Muscle layer of colon (tissue), 2 donors: ENCODE measurements around the gene HCAR3.
"Not testable (repeated sequence)": the region's sequence is repeated elsewhere in the genome, so short reads cannot be mapped to it uniquely, and the experiment has no call there.

Experiments used
- H3K27ac ChIP-seq: one replicate; pipeline ENCODE4 v1.7.0; 2013; ENCODE audit warnings: low read depth, mild to moderate bottlenecking, low read length, moderate library complexity
- H3K27me3 ChIP-seq, 2 donors: one replicate each; pipeline ENCODE4 v1.7.0; 2013; ENCODE audit warnings: low read length in 2 of 2, mild to moderate bottlenecking in 2 of 2; ENCODE audit not compliant: insufficient read depth in 2 of 2, control insufficient read depth in 1 of 2
- H3K36me3 ChIP-seq: one replicate; pipeline ENCODE4 v1.7.0; 2013; ENCODE audit warnings: mild to moderate bottlenecking, low read length; ENCODE audit not compliant: insufficient read depth
- H3K4me1 ChIP-seq: one replicate; pipeline ENCODE4 v1.7.0; 2013; ENCODE audit warnings: mild to moderate bottlenecking, low read length; ENCODE audit not compliant: insufficient read depth
- H3K4me3 ChIP-seq, 2 donors: one replicate each; pipeline ENCODE4 v1.7.0; 2013; ENCODE audit warnings: low read length in 2 of 2, low read depth in 1 of 2, mild to moderate bottlenecking in 1 of 2, moderate library complexity in 1 of 2
- H3K9ac ChIP-seq: one replicate; pipeline ENCODE4 v1.7.0; 2013; ENCODE audit warnings: low read length
- H3K9me3 ChIP-seq: one replicate; pipeline ENCODE4 v1.7.0; 2013; ENCODE audit warnings: mild to moderate bottlenecking, low read length
- donor health status: abdominal sarcoma.
- donor health status: Adenocarcinoma of cecum.

The HCAR3 gene

GRCh38 chr12:122738571-122738970 is 22.0 kb upstream of the HCAR3 start:
- Histone ChIP-seq H3K9me3 (no peaks in the 10 kb centered on the region), H3K4me3 (no peak overlapping the region), H3K9ac (no peak overlapping the region), H3K4me1 (no peaks in the 10 kb centered on the region), H3K27ac (no peak overlapping the region), H3K36me3 (no peaks in the 10 kb centered on the region), H3K27me3 (no peaks in the 10 kb centered on the region)

GRCh38 chr12:122732611-122733010 is 16.0 kb upstream of the HCAR3 start:
- Histone ChIP-seq H3K4me1 (no peaks in the 10 kb centered on the region), H3K27me3 (no peaks in the 10 kb centered on the region), H3K9ac (no peak overlapping the region), H3K27ac (no peak overlapping the region), H3K4me3 (no peak overlapping the region), H3K9me3 (no peaks in the 10 kb centered on the region), H3K36me3 (no peaks in the 10 kb centered on the region)

GRCh38 chr12:122732170-122732569 is 15.6 kb upstream of the HCAR3 start:
- H3K27ac ChIP-seq, result no peak overlapping the region
- H3K4me3 ChIP-seq, result no peak overlapping the region
- H3K27me3 ChIP-seq, result no peaks in the 10 kb centered on the region
- H3K4me1 ChIP-seq, result no peaks in the 10 kb centered on the region
- no peaks in the 10 kb centered on the region for H3K36me3 ChIP-seq
- no peaks in the 10 kb centered on the region for H3K9me3 ChIP-seq
- H3K9ac ChIP-seq, result no peak overlapping the region

- Histone ChIP-seq H3K27ac (no peak within 1 kb of the TSS), H3K4me3 (no peak within 1 kb of the TSS), H3K36me3 (no peaks in the 10 kb centered on the region), H3K9ac (no peak within 1 kb of the TSS), H3K4me1 (no peaks in the 10 kb centered on the region), H3K9me3 (no peaks in the 10 kb centered on the region), H3K27me3 (no peaks in the 10 kb centered on the region)
These were observed 13.8 kb upstream of the HCAR3 start, which contains the start of gene HCAR1 for GRCh38 chr12:122730215-122731014. HCAR1 (minus strand) TSS chr12:122730844; CDS start chr12:122730339, 505 bp downstream.

- H3K27ac ChIP-seq, result no peak overlapping the region
- no peak overlapping the region for H3K4me3 ChIP-seq
- no peak overlapping the region for H3K9ac ChIP-seq
- H3K4me1 ChIP-seq, result no peaks in the 10 kb centered on the region
- no peaks in the 10 kb centered on the region for H3K27me3 ChIP-seq
- H3K9me3 ChIP-seq, result no peaks in the 10 kb centered on the region
- H3K36me3 ChIP-seq, result no peaks in the 10 kb centered on the region
These were observed 13.1 kb upstream of the HCAR3 start for GRCh38 chr12:122729583-122730214.

- Histone ChIP-seq H3K9ac (no peak overlapping the region), H3K9me3 (no peaks in the 10 kb centered on the region), H3K4me1 (no peaks in the 10 kb centered on the region)
These were observed 9.5 kb upstream of the HCAR3 start for GRCh38 chr12:122726080-122726558.

GRCh38 chr12:122725452-122726079 is 9.0 kb upstream of the HCAR3 start:
- Histone ChIP-seq H3K4me1 (no peaks in the 10 kb centered on the region), H3K9ac (no peak overlapping the region), H3K27ac (no peak overlapping the region), H3K4me3 (no peak overlapping the region), H3K27me3 (no peaks in the 10 kb centered on the region), H3K9me3 (no peaks in the 10 kb centered on the region), H3K36me3 (no peaks in the 10 kb centered on the region)

More at GRCh38 chr12:122726080-122726558, 9.5 kb upstream of the HCAR3 start:
- Histone ChIP-seq H3K27ac (no peak overlapping the region), H3K27me3 (no peaks in the 10 kb centered on the region), H3K36me3 (no peaks in the 10 kb centered on the region), H3K4me3 (no peak overlapping the region)

- Histone ChIP-seq H3K4me3 (no peak overlapping the region), H3K27ac (no peak overlapping the region), H3K36me3 (no peaks in the 10 kb centered on the region), H3K4me1 (no peaks in the 10 kb centered on the region), H3K9ac (no peak overlapping the region), H3K9me3 (no peaks in the 10 kb centered on the region), H3K27me3 (no peaks in the 10 kb centered on the region)
These were observed 8.1 kb upstream of the HCAR3 start for GRCh38 chr12:122724641-122725243.

GRCh38 chr12:122722387-122722786 is 5.8 kb upstream of the HCAR3 start:
- Histone ChIP-seq H3K36me3 (no peaks in the 10 kb centered on the region), H3K4me3 (no peak overlapping the region), H3K27me3 (no peaks in the 10 kb centered on the region), H3K9ac (no peak overlapping the region), H3K4me1 (no peaks in the 10 kb centered on the region), H3K27ac (no peak overlapping the region), H3K9me3 (no peaks in the 10 kb centered on the region)

GRCh38 chr12:122721057-122721545 is 4.5 kb upstream of the HCAR3 start:
- H3K4me3 ChIP-seq, result no peak overlapping the region
- no peaks in the 10 kb centered on the region for H3K4me1 ChIP-seq
- no peaks in the 10 kb centered on the region for H3K9me3 ChIP-seq
- no peaks in the 10 kb centered on the region for H3K27me3 ChIP-seq
- no peak overlapping the region for H3K9ac ChIP-seq
- no peak overlapping the region for H3K27ac ChIP-seq
- H3K36me3 ChIP-seq, result no peaks in the 10 kb centered on the region

GRCh38 chr12:122715211-122715610 is 1.4 kb downstream of the HCAR3 start:
- not testable (repeated sequence) for H3K27ac ChIP-seq, H3K36me3 ChIP-seq, H3K27me3 ChIP-seq, H3K4me3 ChIP-seq, H3K4me1 ChIP-seq, H3K9me3 ChIP-seq, H3K9ac ChIP-seq
